Mucosa of descending colon (tissue), 3 donors: ENCODE data around the gene CCDC149. TPM values are rescaled to one million over a fixed set of nuclear protein-coding genes. Genes with fewer than 3 reads are reported as not detected.
A peak's percentile ranks its signal among the peaks of the same experiment; 100 is the strongest.

Experiments used
- ATAC-seq: fragments of 200-7000 bp; cut with Tn5 transposase; one replicate; pipeline ENCODE4 v1.9.1; 2020; ENCODE audit warnings: mild to moderate bottlenecking, moderate library complexity
- DNase-seq, 3 donors: peaks; one replicate each; pipeline ENCODE4 v3.0.0-alpha.2; 2020
- H3K36me3 ChIP-seq: fragments of 200-600 bp; one replicate; pipeline ENCODE4 v1.8.0; 2021; ENCODE audit warnings: low read depth, mild to moderate bottlenecking
- H3K4me1 ChIP-seq: fragments of 200-600 bp; one replicate; pipeline ENCODE4 v1.8.0; 2021; ENCODE audit warnings: low read depth, mild to moderate bottlenecking
- H3K4me3 ChIP-seq: fragments of 200-600 bp; one replicate; pipeline ENCODE4 v1.8.0; 2021; ENCODE audit warnings: mild to moderate bottlenecking
- H3K9me3 ChIP-seq: fragments of 200-600 bp; one replicate; pipeline ENCODE4 v1.8.0; 2021; ENCODE audit warnings: mild to moderate bottlenecking
- intact Hi-C, 2 donors: fragments of 100-400 bp; cut with DNase I in 1 of 2; cut with micrococcal nuclease in 1 of 2; formaldehyde crosslinking; loops; one replicate each; pipeline versions ENCODE4 v1.11.0 to v1.11.1; 2022; cut with DNase I, micrococcal nuclease
- total RNA-seq, 3 donors: library from RNA; stranded (reverse); fragmentation: NEBNext Ultra II Directional in 2 of 3; extraction: Animal tissue kit (Norgen Biotek cat#: 25700) in 2 of 3; gene quantifications; one replicate each; pipeline versions ENCODE4 v1.2.1 to v1.2.4, GENCODE V29; 2021 to 2023
- TF ChIP-seq, protein P1 (sequence below): fragments of 200-600 bp; IDR thresholded peaks from one replicate; pipeline ENCODE4 v1.8.0; 2022; ENCODE audit warnings: antibody characterized with exemption, mild to moderate bottlenecking
- donor health status: DM: no; HTN: no; CAD: no; lungs with moderate emphysema.
- donor health status: DM: no; HTN: no; CAD: no.
- donor health status: DM: no; HTN: yes; CAD: no.

The CCDC149 gene
- total RNA-seq, 3 donors from 2014 or later: 14.1 to 23.7 (median 14.2) TPM

DNA sequence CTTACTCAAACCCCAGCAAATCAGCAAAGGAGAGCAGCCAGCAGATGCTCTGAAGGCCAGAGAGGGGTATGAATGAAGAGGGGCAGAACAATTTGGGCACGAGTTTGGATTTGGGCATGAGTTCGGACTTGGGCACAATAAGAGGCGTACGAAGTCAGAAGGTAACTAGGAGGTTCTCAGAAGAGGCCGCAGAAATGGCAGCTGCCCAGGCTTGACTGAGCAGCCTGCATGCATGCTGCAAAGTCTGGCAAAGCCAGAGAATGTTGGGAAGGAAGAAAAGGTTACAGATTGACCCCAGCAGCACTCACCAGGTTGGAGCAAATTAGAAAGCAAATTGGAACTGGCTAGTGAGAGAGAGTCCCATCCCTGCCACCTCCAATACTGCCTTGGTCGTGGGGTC, 15.2 kb downstream of the CCDC149 start:
- DNase-seq (no peak), ATAC-seq (no peak)
- TF ChIP-seq, protein P1, sequence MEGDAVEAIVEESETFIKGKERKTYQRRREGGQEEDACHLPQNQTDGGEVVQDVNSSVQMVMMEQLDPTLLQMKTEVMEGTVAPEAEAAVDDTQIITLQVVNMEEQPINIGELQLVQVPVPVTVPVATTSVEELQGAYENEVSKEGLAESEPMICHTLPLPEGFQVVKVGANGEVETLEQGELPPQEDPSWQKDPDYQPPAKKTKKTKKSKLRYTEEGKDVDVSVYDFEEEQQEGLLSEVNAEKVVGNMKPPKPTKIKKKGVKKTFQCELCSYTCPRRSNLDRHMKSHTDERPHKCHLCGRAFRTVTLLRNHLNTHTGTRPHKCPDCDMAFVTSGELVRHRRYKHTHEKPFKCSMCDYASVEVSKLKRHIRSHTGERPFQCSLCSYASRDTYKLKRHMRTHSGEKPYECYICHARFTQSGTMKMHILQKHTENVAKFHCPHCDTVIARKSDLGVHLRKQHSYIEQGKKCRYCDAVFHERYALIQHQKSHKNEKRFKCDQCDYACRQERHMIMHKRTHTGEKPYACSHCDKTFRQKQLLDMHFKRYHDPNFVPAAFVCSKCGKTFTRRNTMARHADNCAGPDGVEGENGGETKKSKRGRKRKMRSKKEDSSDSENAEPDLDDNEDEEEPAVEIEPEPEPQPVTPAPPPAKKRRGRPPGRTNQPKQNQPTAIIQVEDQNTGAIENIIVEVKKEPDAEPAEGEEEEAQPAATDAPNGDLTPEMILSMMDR: no peak
- intact Hi-C loops: no loop called here
- H3K4me3 ChIP-seq: no peak overlapping the region
- H3K9me3 ChIP-seq: no peaks in the 10 kb centered on the region
- no peaks in the 10 kb centered on the region for H3K36me3 ChIP-seq
- no peaks in the 10 kb centered on the region for H3K4me1 ChIP-seq

DNA sequence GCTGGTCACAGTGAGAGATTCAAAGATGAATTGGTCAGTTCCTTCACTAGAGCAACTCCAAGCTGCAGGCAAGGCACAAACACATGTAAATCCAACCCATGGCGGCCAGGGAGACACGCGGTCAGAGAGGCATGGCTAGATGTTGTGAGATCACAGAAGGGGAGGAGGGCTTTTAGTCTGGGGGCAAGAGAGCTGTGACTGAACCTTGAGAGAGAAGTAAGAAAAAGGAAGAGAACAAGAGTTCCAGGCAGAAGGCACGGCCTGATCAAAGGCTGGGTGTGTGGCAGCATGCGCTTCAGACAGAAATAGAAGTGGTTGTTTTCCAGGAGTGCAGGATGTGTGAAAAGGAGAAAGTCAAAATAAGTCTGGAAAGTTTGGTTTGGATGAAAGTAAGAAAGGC, 15.9 kb downstream of the CCDC149 start:
- intact Hi-C loops: no loop called here
- Histone ChIP-seq H3K4me3 (no peak overlapping the region), H3K9me3 (no peaks in the 10 kb centered on the region), H3K36me3 (no peaks in the 10 kb centered on the region), H3K4me1 (no peaks in the 10 kb centered on the region)
- DNase-seq: no peak
- no peak for ATAC-seq
- TF ChIP-seq, protein P1: no peak

DNA sequence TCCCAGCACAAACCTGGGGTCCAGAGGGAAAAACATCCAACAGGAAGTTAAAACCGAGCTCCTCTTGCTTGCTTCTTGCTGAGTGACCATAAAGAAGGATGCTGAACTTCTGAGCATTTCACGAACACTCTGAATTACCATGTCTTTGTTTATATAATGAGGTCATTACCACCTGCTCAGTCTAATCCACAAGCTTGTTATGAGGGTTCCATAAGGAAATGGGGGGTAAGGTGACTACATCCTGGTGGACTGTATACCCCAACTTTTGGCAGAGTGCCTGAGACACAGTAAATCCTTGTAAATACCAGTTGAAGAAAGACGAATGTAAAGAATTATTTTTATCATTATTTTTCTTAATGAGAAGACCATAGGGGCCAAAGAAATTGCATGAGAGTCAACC, 16.8 kb downstream of the CCDC149 start:
- no peak for DNase-seq
- no peaks in the 10 kb centered on the region for H3K36me3 ChIP-seq
- no peak overlapping the region for H3K4me3 ChIP-seq
- no peaks in the 10 kb centered on the region for H3K9me3 ChIP-seq
- ATAC-seq: peak; percentile 70
- no peaks in the 10 kb centered on the region for H3K4me1 ChIP-seq
- TF ChIP-seq, protein P1: no peak
- intact Hi-C loops: no loop called here

DNA sequence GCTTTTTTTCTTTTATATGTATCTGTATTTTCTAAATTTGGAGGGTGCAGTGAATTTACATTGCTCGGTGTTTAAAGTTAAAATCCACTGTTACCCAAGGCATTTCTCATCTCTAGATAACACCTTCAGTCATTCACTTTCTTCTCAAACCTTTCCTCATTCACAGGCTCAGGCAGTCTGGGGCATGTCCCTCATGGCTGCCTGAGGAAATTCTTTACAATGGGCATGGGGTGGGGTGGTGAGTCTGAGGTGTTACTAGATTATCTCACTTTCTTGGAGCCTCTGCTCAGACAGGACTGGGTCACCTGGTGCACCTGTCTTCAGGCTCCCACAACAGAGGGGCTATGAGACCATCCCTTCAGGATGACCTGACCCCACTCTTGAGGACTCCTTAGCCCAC, 17.4 kb downstream of the CCDC149 start:
- intact Hi-C loops: no loop called here
- H3K36me3 ChIP-seq: no peaks in the 10 kb centered on the region
- no peak overlapping the region for H3K4me3 ChIP-seq
- H3K9me3 ChIP-seq: no peaks in the 10 kb centered on the region
- no peaks in the 10 kb centered on the region for H3K4me1 ChIP-seq
- TF ChIP-seq, protein P1: no peak
- peak; percentile 13 for ATAC-seq
- no peak for DNase-seq

DNA sequence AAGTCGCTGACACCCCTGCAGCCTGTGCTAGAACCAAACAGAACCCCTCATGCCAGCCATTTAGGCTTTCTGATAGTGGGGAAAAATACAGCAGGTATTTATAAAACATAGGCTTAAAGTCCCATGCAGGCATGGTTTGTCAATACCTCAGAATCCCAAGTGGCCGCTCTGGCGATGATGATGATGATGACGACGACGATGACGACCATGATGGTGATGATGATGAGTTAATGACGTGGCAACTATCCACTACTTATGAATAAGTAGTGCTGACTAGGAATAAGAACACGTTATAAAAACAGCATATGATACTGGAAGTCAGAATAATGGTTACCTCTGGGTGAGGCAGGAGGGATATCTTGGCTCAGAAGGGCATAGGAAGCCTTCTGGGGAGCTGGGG, 18.0 kb downstream of the CCDC149 start:
- no peaks in the 10 kb centered on the region for H3K4me1 ChIP-seq
- DNase-seq: no peak
- TF ChIP-seq, protein P1: no peak
- intact Hi-C loops: no loop called here
- no peaks in the 10 kb centered on the region for H3K36me3 ChIP-seq
- H3K4me3 ChIP-seq: no peak overlapping the region
- H3K9me3 ChIP-seq: no peaks in the 10 kb centered on the region
- no peak for ATAC-seq

DNA sequence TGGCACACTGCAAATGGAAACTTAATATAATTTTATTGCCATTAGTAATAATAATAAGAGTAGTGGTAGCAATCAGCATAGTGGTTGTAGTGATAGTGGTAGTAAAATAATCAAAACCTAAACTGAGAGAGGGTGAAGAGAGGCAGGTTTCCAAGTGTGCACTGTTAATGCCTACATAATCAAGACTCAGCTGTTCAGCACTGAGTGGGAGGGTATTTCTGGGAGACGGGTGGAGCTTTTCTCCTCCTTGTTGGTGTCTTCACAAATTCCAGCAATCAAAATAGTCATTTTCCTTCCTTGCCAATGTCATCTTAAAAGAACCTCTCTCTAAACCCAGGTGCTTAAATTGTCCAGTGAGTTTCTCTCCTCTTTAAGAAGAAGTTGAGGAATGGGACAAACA, 18.6 kb downstream of the CCDC149 start:
- TF ChIP-seq, protein P1: no peak
- Histone ChIP-seq H3K4me1 (no peaks in the 10 kb centered on the region), H3K4me3 (no peak overlapping the region), H3K9me3 (no peaks in the 10 kb centered on the region), H3K36me3 (no peaks in the 10 kb centered on the region)
- DNase-seq: no peak
- intact Hi-C loops: no loop called here
- ATAC-seq: no peak
